Nephron progenitor cell (in vitro differentiated cells): Measurements from ENCODE around the gene CRPPA.
"Not testable (repeated sequence)": the region's sequence is repeated elsewhere in the genome, so short reads cannot be mapped to it uniquely, and the experiment has no call there.

Source experiments
- DNase-seq: peaks from one replicate; pipeline ENCODE4 v3.0.0; 2021
- H3K27ac Mint-ChIP-seq: 2 replicates; pipeline ENCODE4 v1.8.0; 2021; ENCODE audit warnings: mild to moderate bottlenecking, moderate library complexity, mixed read lengths
- H3K27me3 Mint-ChIP-seq: 2 replicates; pipeline ENCODE4 v1.8.0; 2021; ENCODE audit warnings: mild to moderate bottlenecking, low read depth, mixed read lengths; ENCODE audit not compliant: poor library complexity
- H3K36me3 Mint-ChIP-seq: 2 replicates; pipeline ENCODE4 v1.8.0; 2021; ENCODE audit warnings: low read depth, mixed read lengths
- H3K4me1 Mint-ChIP-seq: 2 replicates; pipeline ENCODE4 v1.8.0; 2021; ENCODE audit warnings: mixed read lengths
- H3K4me3 Mint-ChIP-seq: 2 replicates; pipeline ENCODE4 v1.8.0; 2021; ENCODE audit warnings: mild to moderate bottlenecking, moderate library complexity, mixed read lengths
- H3K9me3 Mint-ChIP-seq: 2 replicates; pipeline ENCODE4 v1.8.0; 2021; ENCODE audit warnings: mild to moderate bottlenecking, moderate library complexity, mixed read lengths
- CTCF ChIP-seq: fragments of 200-600 bp; sonication (generic); IDR thresholded peaks from 2 replicates; pipeline ENCODE4 v1.5.0; 2021; ENCODE audit warnings: antibody characterized with exemption

Gene CRPPA

GRCh38 chr7:16460789-16461493 lies 39.6 kb upstream of the CRPPA start:
- Mint-ChIP-seq H3K4me1 (peaks cover 21% of the 10 kb centered on the region), H3K4me3 (no peak overlapping the region), H3K36me3 (no peaks in the 10 kb centered on the region), H3K27ac (no peak overlapping the region), H3K27me3 (no peaks in the 10 kb centered on the region), H3K9me3 (peaks cover 7% of the 10 kb centered on the region)
- DNase-seq = no peak
- TF ChIP-seq CTCF = no peak

GRCh38 chr7:16456303-16456702 lies 35.0 kb upstream of the CRPPA start:
- H3K27ac Mint-ChIP-seq, H3K27me3 Mint-ChIP-seq, H3K36me3 Mint-ChIP-seq, H3K9me3 Mint-ChIP-seq, H3K4me3 Mint-ChIP-seq, DNase-seq, H3K4me1 Mint-ChIP-seq: not testable (repeated sequence)

- Mint-ChIP-seq H3K27me3 (peaks cover 3% of the 10 kb centered on the region), H3K4me1 (no peaks in the 10 kb centered on the region), H3K27ac (no peak overlapping the region), H3K36me3 (no peaks in the 10 kb centered on the region), H3K9me3 (peaks cover 7% of the 10 kb centered on the region), H3K4me3 (no peak overlapping the region)
- DNase-seq = no peak
- no peak for TF ChIP-seq CTCF
These were observed 34.3 kb upstream of the CRPPA start for GRCh38 chr7:16455591-16455990.

GRCh38 chr7:16450366-16450765 lies 29.0 kb upstream of the CRPPA start:
- no peaks in the 10 kb centered on the region for H3K36me3 Mint-ChIP-seq
- H3K4me3 Mint-ChIP-seq = no peak overlapping the region
- H3K4me1 Mint-ChIP-seq = no peaks in the 10 kb centered on the region
- H3K27ac Mint-ChIP-seq = no peak overlapping the region
- H3K9me3 Mint-ChIP-seq = no peaks in the 10 kb centered on the region
- H3K27me3 Mint-ChIP-seq = peaks cover 3% of the 10 kb centered on the region
- TF ChIP-seq CTCF = no peak
- no peak for DNase-seq

- H3K4me1 Mint-ChIP-seq = no peaks in the 10 kb centered on the region
These were observed 26.5 kb upstream of the CRPPA start for GRCh38 chr7:16447876-16448275.

GRCh38 chr7:16446508-16446907 lies 25.2 kb upstream of the CRPPA start:
- Mint-ChIP-seq H3K4me3 (no peak overlapping the region), H3K27ac (no peak overlapping the region), H3K4me1 (no peaks in the 10 kb centered on the region), H3K36me3 (no peaks in the 10 kb centered on the region), H3K27me3 (peaks cover 3% of the 10 kb centered on the region), H3K9me3 (no peaks in the 10 kb centered on the region)
- no peak for DNase-seq
- TF ChIP-seq CTCF = no peak

More at GRCh38 chr7:16447876-16448275, 26.5 kb upstream of the CRPPA start:
- no peak for DNase-seq
- H3K36me3 Mint-ChIP-seq = no peaks in the 10 kb centered on the region
- no peaks in the 10 kb centered on the region for H3K9me3 Mint-ChIP-seq
- H3K27me3 Mint-ChIP-seq = peaks cover 3% of the 10 kb centered on the region
- H3K27ac Mint-ChIP-seq = no peak overlapping the region
- no peak overlapping the region for H3K4me3 Mint-ChIP-seq
- TF ChIP-seq CTCF = no peak

GRCh38 chr7:16443871-16444270 lies 22.5 kb upstream of the CRPPA start:
- not testable (repeated sequence) for H3K36me3 Mint-ChIP-seq, H3K9me3 Mint-ChIP-seq, H3K27ac Mint-ChIP-seq, H3K27me3 Mint-ChIP-seq, H3K4me3 Mint-ChIP-seq, H3K4me1 Mint-ChIP-seq, DNase-seq
